Peyer's patch (tissue), 4 donors: ENCODE data around the gene MYOC.

ENCODE experiments used
- POLR2A ChIP-seq, 2 donors: fragments of 450-650 bp; IDR thresholded peaks; one replicate each; pipeline ENCODE4 v1.5.1; 2017; ENCODE audit warnings: antibody characterized with exemption in 2 of 2, mild to moderate bottlenecking in 2 of 2, moderate library complexity in 2 of 2
- TF ChIP-seq, protein P1 (sequence below), 6 experiments: fragments of 450-650 bp in 4 of 6; fragments of 200-600 bp in 2 of 6; sonication (generic) in 1 of 6; IDR thresholded peaks; one replicate each; pipeline ENCODE4 v1.5.1; 2017 to 2019; ENCODE audit warnings: antibody characterized with exemption in 6 of 6, mild to moderate bottlenecking in 3 of 6, moderate library complexity in 1 of 6

DNA sequence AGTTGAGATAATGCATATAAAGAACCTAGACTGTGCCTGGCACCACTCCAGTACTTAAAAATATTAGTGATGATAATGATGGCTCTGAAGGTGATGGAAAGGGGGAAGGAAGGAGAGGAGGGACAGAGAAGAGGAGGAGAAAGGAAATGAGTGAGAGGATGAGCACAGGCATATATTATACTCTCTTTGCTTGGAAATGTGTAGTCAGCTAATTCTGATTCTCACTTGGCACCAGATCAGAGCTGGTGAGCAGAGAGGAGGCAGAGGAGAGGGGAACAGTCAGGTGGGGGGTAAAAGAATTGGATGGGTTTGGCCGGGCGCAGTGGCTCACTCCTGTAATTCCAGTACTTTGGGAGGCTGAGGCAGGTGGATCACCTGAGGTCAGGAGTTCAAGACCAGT is 24.3 kb upstream of the MYOC start:
- TF ChIP-seq, protein P1, sequence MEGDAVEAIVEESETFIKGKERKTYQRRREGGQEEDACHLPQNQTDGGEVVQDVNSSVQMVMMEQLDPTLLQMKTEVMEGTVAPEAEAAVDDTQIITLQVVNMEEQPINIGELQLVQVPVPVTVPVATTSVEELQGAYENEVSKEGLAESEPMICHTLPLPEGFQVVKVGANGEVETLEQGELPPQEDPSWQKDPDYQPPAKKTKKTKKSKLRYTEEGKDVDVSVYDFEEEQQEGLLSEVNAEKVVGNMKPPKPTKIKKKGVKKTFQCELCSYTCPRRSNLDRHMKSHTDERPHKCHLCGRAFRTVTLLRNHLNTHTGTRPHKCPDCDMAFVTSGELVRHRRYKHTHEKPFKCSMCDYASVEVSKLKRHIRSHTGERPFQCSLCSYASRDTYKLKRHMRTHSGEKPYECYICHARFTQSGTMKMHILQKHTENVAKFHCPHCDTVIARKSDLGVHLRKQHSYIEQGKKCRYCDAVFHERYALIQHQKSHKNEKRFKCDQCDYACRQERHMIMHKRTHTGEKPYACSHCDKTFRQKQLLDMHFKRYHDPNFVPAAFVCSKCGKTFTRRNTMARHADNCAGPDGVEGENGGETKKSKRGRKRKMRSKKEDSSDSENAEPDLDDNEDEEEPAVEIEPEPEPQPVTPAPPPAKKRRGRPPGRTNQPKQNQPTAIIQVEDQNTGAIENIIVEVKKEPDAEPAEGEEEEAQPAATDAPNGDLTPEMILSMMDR (IDR thresholded peaks at IDR 0.05), result no peak
- TF ChIP-seq POLR2A (IDR thresholded peaks at IDR 0.05), result no peak
